BE2C (cell line): ENCODE measurements around the gene A2ML1.
A peak's percentile ranks its signal among the peaks of the same experiment; 100 is the strongest.
"Not testable (repeated sequence)": the region's sequence is repeated elsewhere in the genome, so short reads cannot be mapped to it uniquely, and the experiment has no call there.

ENCODE experiments used
- DNase-seq: peaks from one replicate; pipeline ENCODE4 v3.0.0-alpha.2; 2020
- H3K27me3 ChIP-seq: fragments of 250-450 bp; sonication (Bioruptor Pico); 2 replicates; pipeline ENCODE4 v1.5.1; 2020; ENCODE audit warnings: mild to moderate bottlenecking
- H3K36me3 ChIP-seq: fragments of 250-450 bp; sonication (Bioruptor Pico); 2 replicates; pipeline ENCODE4 v1.5.1; 2020; ENCODE audit warnings: mild to moderate bottlenecking
- H3K4me1 ChIP-seq: fragments of 250-450 bp; sonication (Bioruptor Pico); 2 replicates; pipeline ENCODE4 v1.5.1; 2020
- H3K4me3 ChIP-seq: 2 replicates; pipeline ENCODE4 v1.5.1; 2011; ENCODE audit warnings: low read depth, low read length
- H3K9me3 ChIP-seq: fragments of 250-450 bp; sonication (Bioruptor Pico); 2 replicates; pipeline ENCODE4 v1.5.1; 2020
- TF ChIP-seq, protein P1 (sequence below): IDR thresholded peaks from 2 replicates; pipeline ENCODE4 v1.5.1; 2012; ENCODE audit warnings: mild to moderate bottlenecking, low read depth, low read length

A2ML1 gene

DNA sequence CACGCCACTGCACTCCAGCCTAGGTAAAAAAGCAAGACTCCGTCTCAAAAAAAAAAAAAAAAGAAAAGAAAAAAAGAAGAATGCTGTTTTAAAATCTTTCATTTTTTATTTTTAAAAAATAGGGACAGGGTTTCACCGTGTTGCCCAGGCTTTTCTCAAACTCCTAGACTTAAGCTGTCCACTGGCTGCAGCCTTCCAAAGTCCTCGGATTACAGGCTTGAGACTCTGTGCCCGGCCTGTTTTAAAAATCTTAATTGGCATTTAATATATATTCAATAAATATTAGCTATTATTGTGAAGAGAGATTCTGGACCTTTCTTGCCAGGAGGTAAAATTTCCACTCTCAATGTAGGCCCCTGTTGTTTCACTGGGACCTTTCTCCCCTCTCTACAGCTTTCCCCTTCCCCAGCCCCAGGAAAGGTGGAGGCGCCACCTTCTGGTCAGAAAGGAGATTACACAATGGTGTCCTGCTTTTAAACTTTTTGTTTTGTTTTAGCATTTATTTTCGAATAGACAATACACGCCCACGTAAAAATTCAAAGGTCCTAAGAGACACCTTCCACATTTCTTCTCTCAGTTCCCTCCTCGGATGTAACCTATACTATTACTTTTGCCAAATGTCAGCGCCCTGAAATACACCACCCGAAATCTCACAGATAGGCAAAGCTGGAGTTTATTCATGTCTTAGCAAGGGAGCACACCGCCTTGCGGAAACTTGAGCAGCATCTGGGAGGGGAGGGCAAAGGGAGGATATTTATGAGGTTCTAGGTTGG, 68.1 kb downstream of the A2ML1 start:
- Histone ChIP-seq H3K4me1 (no peaks in the 10 kb centered on the region), H3K36me3 (no peaks in the 10 kb centered on the region), H3K9me3 (no peaks in the 10 kb centered on the region), H3K27me3 (0 out of 2 replicates have a peak, but pooled peaks cover 2% of the 10 kb centered on the region), H3K4me3 (peak overlapping the region; percentile 44)
- TF ChIP-seq, protein P1, sequence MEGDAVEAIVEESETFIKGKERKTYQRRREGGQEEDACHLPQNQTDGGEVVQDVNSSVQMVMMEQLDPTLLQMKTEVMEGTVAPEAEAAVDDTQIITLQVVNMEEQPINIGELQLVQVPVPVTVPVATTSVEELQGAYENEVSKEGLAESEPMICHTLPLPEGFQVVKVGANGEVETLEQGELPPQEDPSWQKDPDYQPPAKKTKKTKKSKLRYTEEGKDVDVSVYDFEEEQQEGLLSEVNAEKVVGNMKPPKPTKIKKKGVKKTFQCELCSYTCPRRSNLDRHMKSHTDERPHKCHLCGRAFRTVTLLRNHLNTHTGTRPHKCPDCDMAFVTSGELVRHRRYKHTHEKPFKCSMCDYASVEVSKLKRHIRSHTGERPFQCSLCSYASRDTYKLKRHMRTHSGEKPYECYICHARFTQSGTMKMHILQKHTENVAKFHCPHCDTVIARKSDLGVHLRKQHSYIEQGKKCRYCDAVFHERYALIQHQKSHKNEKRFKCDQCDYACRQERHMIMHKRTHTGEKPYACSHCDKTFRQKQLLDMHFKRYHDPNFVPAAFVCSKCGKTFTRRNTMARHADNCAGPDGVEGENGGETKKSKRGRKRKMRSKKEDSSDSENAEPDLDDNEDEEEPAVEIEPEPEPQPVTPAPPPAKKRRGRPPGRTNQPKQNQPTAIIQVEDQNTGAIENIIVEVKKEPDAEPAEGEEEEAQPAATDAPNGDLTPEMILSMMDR, result peak; percentile 89
- DNase-seq, result peak; percentile 60

DNA sequence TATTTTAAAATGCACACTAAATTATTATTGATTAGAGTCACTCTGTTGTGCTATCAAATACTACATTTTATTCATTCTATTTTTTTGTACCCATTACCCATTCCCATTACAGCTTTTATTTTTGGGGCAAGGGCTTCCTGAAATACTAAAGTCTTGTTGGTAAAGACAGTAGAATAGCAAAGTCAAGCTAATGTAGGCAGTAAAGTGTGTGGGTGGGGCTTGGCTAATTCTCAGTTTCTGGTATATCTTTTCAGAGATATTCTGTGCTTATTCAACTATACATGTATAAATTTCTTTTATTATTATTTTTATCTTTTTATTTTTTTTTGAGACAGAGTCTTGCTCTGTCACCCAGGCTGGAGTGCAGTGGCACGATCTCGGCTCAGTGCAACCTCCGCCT, 69.6 kb downstream of the A2ML1 start:
- TF ChIP-seq, protein P1, result no peak
- no peaks in the 10 kb centered on the region for H3K4me1 ChIP-seq
- no peak overlapping the region for H3K4me3 ChIP-seq
- DNase-seq, result no peak
- no peaks in the 10 kb centered on the region for H3K27me3 ChIP-seq
- H3K36me3 ChIP-seq, result no peaks in the 10 kb centered on the region
- H3K9me3 ChIP-seq, result no peaks in the 10 kb centered on the region

DNA sequence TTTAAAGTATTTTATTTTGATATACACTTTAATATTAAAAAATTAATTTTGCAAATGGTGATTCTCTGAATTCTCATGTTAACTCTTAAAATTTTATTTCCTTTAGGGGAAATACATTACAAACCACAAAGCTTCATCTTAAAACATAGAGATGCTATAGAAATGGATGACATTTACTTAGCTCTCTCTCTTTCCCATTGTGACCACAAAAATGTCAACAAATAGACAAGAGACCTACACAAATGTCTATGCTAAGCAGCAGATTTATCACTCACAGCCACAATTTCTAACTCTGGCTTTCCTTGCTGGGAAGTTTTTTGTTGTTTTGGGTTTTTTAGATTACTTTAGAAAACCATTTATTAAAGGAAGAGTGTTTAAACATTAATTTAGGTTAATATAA, 72.0 kb downstream of the A2ML1 start:
- Histone ChIP-seq H3K27me3 (no peaks in the 10 kb centered on the region), H3K4me1 (no peaks in the 10 kb centered on the region), H3K4me3 (no peak overlapping the region), H3K9me3 (no peaks in the 10 kb centered on the region), H3K36me3 (no peaks in the 10 kb centered on the region)
- no peak for DNase-seq
- TF ChIP-seq, protein P1, result no peak

DNA sequence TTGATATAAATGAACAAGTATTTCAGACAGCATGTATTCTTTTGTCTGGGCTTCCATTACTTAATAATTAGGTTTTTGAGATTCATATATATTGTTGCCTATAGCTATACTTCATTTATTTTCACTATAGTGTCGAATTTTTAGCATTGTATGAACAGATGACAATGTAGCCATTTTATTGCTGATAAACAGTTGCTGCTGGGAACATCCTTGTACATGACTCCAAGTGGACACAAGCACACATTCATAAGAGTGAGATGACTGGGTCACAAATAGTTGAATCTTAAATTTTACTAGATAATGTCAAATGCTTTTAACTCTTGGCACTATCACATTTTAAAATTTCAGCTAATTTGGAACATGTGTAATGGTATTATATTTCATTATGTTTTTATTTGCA, 72.6 kb downstream of the A2ML1 start:
- DNase-seq, result no peak
- no peaks in the 10 kb centered on the region for H3K36me3 ChIP-seq
- H3K4me1 ChIP-seq, result no peaks in the 10 kb centered on the region
- H3K4me3 ChIP-seq, result no peak overlapping the region
- no peaks in the 10 kb centered on the region for H3K27me3 ChIP-seq
- H3K9me3 ChIP-seq, result no peaks in the 10 kb centered on the region
- TF ChIP-seq, protein P1, result no peak

DNA sequence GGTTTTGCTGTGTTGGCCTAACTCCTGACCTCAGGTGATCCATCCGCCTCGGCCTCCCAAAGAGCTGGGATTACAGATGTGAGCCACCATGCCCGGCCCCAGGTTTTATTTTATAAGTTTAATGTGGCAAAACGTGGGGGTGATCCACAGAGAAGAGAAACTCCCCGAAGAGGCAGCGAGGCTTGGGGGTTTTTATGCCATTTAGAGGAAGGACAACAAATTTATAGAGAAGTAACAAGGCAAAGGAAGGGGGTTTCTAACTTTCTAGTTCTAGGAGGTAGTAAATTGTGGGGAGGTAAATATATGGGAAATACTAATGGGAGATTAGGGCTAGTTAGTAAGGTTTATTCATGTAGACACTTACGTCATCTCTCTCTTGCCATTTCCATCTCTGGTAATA, 74.7 kb downstream of the A2ML1 start:
- TF ChIP-seq, protein P1, result no peak
- Histone ChIP-seq H3K9me3 (no peaks in the 10 kb centered on the region), H3K4me1 (no peaks in the 10 kb centered on the region), H3K36me3 (no peaks in the 10 kb centered on the region), H3K4me3 (no peak overlapping the region), H3K27me3 (no peaks in the 10 kb centered on the region)
- DNase-seq, result no peak

DNA sequence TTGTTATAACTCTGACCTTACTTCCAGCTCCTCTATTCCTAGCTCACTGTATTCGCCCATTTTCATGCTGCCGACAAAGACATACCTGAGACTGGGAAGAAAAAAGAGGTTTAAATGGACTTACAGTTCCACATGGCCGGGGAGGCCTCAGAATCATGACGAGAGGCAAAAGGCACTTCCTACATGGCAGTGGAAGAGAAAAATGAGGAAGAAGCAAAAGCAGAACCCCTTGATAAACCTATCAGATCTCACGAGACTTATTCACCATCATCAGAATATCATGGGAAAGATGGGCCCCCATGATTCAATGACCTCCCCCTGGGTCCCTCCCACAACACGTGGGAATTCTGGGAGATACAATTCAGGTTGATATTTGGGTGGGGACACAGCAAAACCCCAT, 77.4 kb downstream of the A2ML1 start:
- no peak for DNase-seq
- no peaks in the 10 kb centered on the region for H3K9me3 ChIP-seq
- no peaks in the 10 kb centered on the region for H3K4me1 ChIP-seq
- no peaks in the 10 kb centered on the region for H3K36me3 ChIP-seq
- TF ChIP-seq, protein P1, result no peak
- H3K4me3 ChIP-seq, result no peak overlapping the region
- no peaks in the 10 kb centered on the region for H3K27me3 ChIP-seq

DNA sequence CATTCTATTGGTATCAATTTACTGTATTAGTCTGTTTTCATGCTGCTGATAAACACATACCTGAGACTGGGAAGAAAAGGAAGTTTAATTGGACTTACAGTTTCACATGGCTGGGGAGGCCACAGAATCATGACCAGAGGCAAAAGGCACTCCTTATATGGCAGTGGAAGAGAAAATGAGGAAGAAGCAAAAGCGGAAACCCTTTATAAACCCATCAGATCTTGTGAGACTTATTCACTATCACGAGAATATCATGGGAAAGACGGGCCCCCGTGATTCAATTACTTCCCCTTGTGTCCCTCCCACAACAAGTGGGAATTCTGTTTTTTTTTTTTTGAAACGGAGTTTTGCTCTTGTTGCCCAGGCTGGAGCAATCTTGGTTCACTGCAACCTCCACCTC, 80.3 kb downstream of the A2ML1 start:
- H3K9me3 ChIP-seq, H3K36me3 ChIP-seq, H3K27me3 ChIP-seq, DNase-seq, H3K4me3 ChIP-seq, H3K4me1 ChIP-seq: not testable (repeated sequence)
